ENCODE measurements around the gene CCDC192.

CCDC192 gene

GRCh38 chr5:127860291-127860690, 157.1 kb downstream of the CCDC192 start:
- CTCF ChIA-PET: interaction anchor here (0.8 to 1.8 kb wide), 4 partner anchors 16 to 287 kb away, joined by 3 to 5 read pairs (median 4); no protein-coding TSS in a partner anchor
- no peak overlapping the region for H3K27ac ChIP-seq (ENCODE audit: extremely low read depth, low read depth, low read length)
- H3K4me3 ChIP-seq (ENCODE audit: low read depth, low read length): no peak overlapping the region
- no peaks in the 10 kb centered on the region; the same call in 1 of the 2 replicates for H3K9me3 ChIP-seq (ENCODE audit: control insufficient read depth, insufficient read depth, low read depth, low read length)
- H3K36me3 ChIP-seq (ENCODE audit: control insufficient read depth in 2 of 2, insufficient read depth in 1 of 2, low read length in 2 of 2): no peaks in the 10 kb centered on the region
- no peaks in the 10 kb centered on the region; the same call in 1 of the 2 replicates for H3K4me1 ChIP-seq (ENCODE audit: control insufficient read depth, insufficient read depth, low read length)
- POLR2A ChIA-PET: no interaction called here
- TF ChIP-seq SP3 (tag by site-specific recombination; IDR thresholded peaks at IDR 0.05) (no peak), ZNF677 (tag by site-specific recombination; IDR thresholded peaks at IDR 0.05) (no peak), ZNF132 (tag by site-specific recombination; IDR thresholded peaks at IDR 0.05; ENCODE audit: borderline replicate concordance) (no peak), PRDM4 (tag by site-specific recombination; IDR thresholded peaks at IDR 0.05) (peak; percentile 51; the same call in 1 of the 2 replicates), IKZF3 (tag by site-specific recombination; IDR thresholded peaks at IDR 0.05) (no peak), HIC1 (tag by site-specific recombination; IDR thresholded peaks at IDR 0.05) (no peak), ZNF146 (tag by site-specific recombination; IDR thresholded peaks at IDR 0.05) (no peak), ZNF184 (tag by site-specific recombination; IDR thresholded peaks at IDR 0.05) (no peak), OSR2 (tag by site-specific recombination; IDR thresholded peaks at IDR 0.05) (0 out of 2 replicates have a peak, but pooled peaks have one; percentile 9), ZFHX2 (tag by site-specific recombination; conservative IDR thresholded peaks at IDR 0.05) (no peak), PRDM6 (tag by site-specific recombination; IDR thresholded peaks at IDR 0.05) (peak; percentile 87), ZNF140 (tag by site-specific recombination; IDR thresholded peaks at IDR 0.05) (no peak), ZSCAN30 (tag by site-specific recombination; IDR thresholded peaks at IDR 0.05) (peak; percentile 20; the same call in 1 of the 2 replicates), FEZF1 (tag by site-specific recombination; IDR thresholded peaks at IDR 0.05) (0 out of 2 replicates have a peak, but pooled peaks have one; percentile 34), ZNF362 (tag by site-specific recombination; IDR thresholded peaks at IDR 0.05) (no peak), ZNF623 (tag by site-specific recombination; IDR thresholded peaks at IDR 0.05) (no peak), ZBTB49 (tag by site-specific recombination; IDR thresholded peaks at IDR 0.05; ENCODE audit: low read depth) (no peak), ZNF114 (tag by site-specific recombination; IDR thresholded peaks at IDR 0.05) (no peak), ZBTB44 (tag by site-specific recombination; IDR thresholded peaks at IDR 0.05) (no peak), ZNF174 (tag by site-specific recombination; IDR thresholded peaks at IDR 0.05) (no peak), ZNF449 (tag by site-specific recombination; IDR thresholded peaks at IDR 0.05) (no peak), ZNF416 (tag by site-specific recombination; IDR thresholded peaks at IDR 0.05) (no peak), ZNF792 (tag by site-specific recombination; IDR thresholded peaks at IDR 0.05) (no peak), ZNF785 (tag by site-specific recombination; IDR thresholded peaks at IDR 0.05) (no peak), ZNF596 (tag by site-specific recombination; IDR thresholded peaks at IDR 0.05) (0 out of 2 replicates have a peak, but pooled peaks have one; percentile 27), PRDM1 (tag by site-specific recombination; IDR thresholded peaks at IDR 0.05) (no peak)
